Transverse colon (tissue), 4 donors: ENCODE measurements around the gene SLC6A8. TPM values are rescaled to one million over a fixed set of nuclear protein-coding genes. Genes with fewer than 3 reads are reported as not detected.

Experiments
- DNase-seq: peaks from one replicate; pipeline ENCODE4 v3.0.0-alpha.2; 2019
- H3K27ac ChIP-seq, 4 donors: fragments of 200-600 bp; sonication (generic); 2 replicates each; pipeline ENCODE4 v1.5.1; 2016 to 2018; ENCODE audit warnings: inconsistent platforms in 4 of 4
- H3K27me3 ChIP-seq: fragments of 200-600 bp; sonication (generic); 2 replicates; pipeline ENCODE4 v1.5.1; 2017; ENCODE audit warnings: inconsistent platforms
- H3K36me3 ChIP-seq, 4 donors: fragments of 200-600 bp; sonication (generic); 2 replicates each; pipeline ENCODE4 v1.5.1; 2017 to 2019; ENCODE audit warnings: inconsistent platforms in 4 of 4
- H3K4me1 ChIP-seq, 4 donors: fragments of 200-600 bp; sonication (generic); 2 replicates each; pipeline ENCODE4 v1.5.1; 2017 to 2020; ENCODE audit warnings: inconsistent platforms in 4 of 4
- H3K4me3 ChIP-seq, 4 donors: fragments of 200-600 bp; sonication (generic); 1 replicate in 1 of 4; 2 replicates in 3 of 4; pipeline versions ENCODE4 v1.5.1 to v1.6.1; 2017 to 2019; ENCODE audit warnings: inconsistent platforms in 4 of 4
- H3K9me3 ChIP-seq, 2 donors: fragments of 200-600 bp; sonication (generic); 2 replicates each; pipeline ENCODE4 v1.5.1; 2017 to 2019; ENCODE audit warnings: inconsistent platforms in 2 of 2
- EP300 ChIP-seq: sonication (generic); formaldehyde crosslinking; IDR thresholded peaks from one replicate; pipeline ENCODE4 v1.6.1; 2017; ENCODE audit warnings: antibody characterized with exemption, low read depth
- POLR2A ChIP-seq: fragments of 450-650 bp; IDR thresholded peaks from one replicate; pipeline ENCODE4 v1.6.1; 2016; ENCODE audit warnings: antibody characterized with exemption, mild to moderate bottlenecking, moderate library complexity
- POLR2AphosphoS5 ChIP-seq, 3 donors: sonication (generic); formaldehyde crosslinking; IDR thresholded peaks; one replicate each; pipeline ENCODE4 v1.6.1; 2016; ENCODE audit warnings: antibody characterized with exemption in 3 of 3
- WGBS, 2 donors: methylation state at CpG; one replicate each; pipeline ENCODE4 v1.1.5; 2018; ENCODE audit warnings: low coverage in 1 of 2; 5-methylcytosine and 5-hydroxymethylcytosine counted together
- in situ Hi-C, 4 donors: fragments of 200-750 bp; cut with MboI; loops; one replicate each; pipeline versions ENCODE4 v1.15.0 to v1.15.1; 2017; ENCODE audit warnings: low sequenced_read_pairs in 3 of 4, low pct_ligation_motif_present in 1 of 4, low pct_unique_long_range_greater_than_20kb in 1 of 4
- intact Hi-C: fragments of 100-400 bp; cut with DNase I; formaldehyde crosslinking; loops from one replicate; pipeline ENCODE4 v1.15.1; 2023; ENCODE audit warnings: low total_unique reads
- total RNA-seq, 4 donors: library from RNA; depleted of rRNA; stranded (reverse); fragments of >200 nt; gene quantifications; one replicate each; pipeline ENCODE4 v1.1.0, GENCODE V29; 2016
- TF ChIP-seq, protein P1 (sequence below), 5 experiments: fragments of 200-600 bp in 3 of 5; fragments of 450-650 bp in 2 of 5; sonication (generic) in 3 of 5; IDR thresholded peaks; 1 replicate in 2 of 5; 2 replicates in 3 of 5; pipeline ENCODE4 v1.5.1; 2016 to 2017; ENCODE audit warnings: antibody characterized with exemption in 5 of 5, inconsistent platforms in 3 of 5, mild to moderate bottlenecking in 2 of 5, moderate library complexity in 1 of 5

The SLC6A8 gene
- total RNA-seq, 4 donors from 2014 or later: 61.1 to 332 (median 197) TPM

DNA sequence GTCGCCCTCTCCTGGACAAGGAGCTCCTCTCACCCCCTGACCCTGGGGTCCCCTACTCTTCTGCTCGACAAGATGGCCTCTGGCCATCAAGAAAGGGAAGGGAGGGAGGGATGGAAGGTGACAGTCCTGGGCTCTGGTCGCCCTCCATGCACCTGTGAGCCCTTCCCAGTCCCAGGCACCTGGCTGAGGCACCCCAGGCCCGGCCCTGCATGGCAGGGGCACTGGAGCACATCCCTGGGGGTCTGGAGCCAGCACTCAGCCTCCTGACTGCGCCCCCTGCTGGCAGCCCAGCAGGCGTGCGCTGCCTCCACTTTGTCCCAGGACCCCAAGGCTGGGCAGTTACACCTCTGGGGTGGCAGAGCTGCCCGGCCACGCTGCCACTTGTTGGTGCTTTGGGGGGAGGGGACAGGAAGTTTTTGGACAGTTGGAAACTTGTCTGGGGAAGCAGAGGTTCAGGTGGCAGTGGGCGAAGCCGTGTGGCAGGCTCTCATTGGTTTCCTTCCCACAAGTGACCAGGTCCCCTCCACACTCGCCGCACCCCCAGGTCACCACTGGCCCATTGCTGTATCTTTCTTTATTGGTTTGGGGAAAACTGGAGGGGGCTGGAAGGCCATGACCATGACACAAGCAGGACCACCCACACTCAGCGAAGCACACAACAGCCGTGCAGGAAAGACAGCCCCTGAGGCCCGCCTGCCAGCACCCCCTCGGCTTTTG is 18.4 kb upstream of the SLC6A8 start:
- Histone ChIP-seq H3K4me3 (no peak overlapping the region), H3K9me3 (no peaks in the 10 kb centered on the region), H3K27ac (no peak overlapping the region), H3K27me3 (peaks cover 22% of the 10 kb centered on the region), H3K4me1 (peaks cover 0 to 2% (median 0%) of the 10 kb centered on the region in 4 donors), H3K36me3 (no peaks in the 10 kb centered on the region)
- in situ Hi-C loops: loop anchor here (10.0 to 25.0 kb wide), 3 partner anchors 107 to 707 kb away; no protein-coding TSS in a partner anchor
- intact Hi-C loops: no loop called here
- WGBS, 2 donors: 69% methylated on average over 13 of the region's 17 CpGs; no CpG with 5 or more reads in 1 of the 2 donors
- TF ChIP-seq EP300: no peak
- TF ChIP-seq, protein P1, sequence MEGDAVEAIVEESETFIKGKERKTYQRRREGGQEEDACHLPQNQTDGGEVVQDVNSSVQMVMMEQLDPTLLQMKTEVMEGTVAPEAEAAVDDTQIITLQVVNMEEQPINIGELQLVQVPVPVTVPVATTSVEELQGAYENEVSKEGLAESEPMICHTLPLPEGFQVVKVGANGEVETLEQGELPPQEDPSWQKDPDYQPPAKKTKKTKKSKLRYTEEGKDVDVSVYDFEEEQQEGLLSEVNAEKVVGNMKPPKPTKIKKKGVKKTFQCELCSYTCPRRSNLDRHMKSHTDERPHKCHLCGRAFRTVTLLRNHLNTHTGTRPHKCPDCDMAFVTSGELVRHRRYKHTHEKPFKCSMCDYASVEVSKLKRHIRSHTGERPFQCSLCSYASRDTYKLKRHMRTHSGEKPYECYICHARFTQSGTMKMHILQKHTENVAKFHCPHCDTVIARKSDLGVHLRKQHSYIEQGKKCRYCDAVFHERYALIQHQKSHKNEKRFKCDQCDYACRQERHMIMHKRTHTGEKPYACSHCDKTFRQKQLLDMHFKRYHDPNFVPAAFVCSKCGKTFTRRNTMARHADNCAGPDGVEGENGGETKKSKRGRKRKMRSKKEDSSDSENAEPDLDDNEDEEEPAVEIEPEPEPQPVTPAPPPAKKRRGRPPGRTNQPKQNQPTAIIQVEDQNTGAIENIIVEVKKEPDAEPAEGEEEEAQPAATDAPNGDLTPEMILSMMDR (IDR thresholded peaks at IDR 0.05): peak; percentile 55 to 74 (median 70)
- DNase-seq: no peak

DNA sequence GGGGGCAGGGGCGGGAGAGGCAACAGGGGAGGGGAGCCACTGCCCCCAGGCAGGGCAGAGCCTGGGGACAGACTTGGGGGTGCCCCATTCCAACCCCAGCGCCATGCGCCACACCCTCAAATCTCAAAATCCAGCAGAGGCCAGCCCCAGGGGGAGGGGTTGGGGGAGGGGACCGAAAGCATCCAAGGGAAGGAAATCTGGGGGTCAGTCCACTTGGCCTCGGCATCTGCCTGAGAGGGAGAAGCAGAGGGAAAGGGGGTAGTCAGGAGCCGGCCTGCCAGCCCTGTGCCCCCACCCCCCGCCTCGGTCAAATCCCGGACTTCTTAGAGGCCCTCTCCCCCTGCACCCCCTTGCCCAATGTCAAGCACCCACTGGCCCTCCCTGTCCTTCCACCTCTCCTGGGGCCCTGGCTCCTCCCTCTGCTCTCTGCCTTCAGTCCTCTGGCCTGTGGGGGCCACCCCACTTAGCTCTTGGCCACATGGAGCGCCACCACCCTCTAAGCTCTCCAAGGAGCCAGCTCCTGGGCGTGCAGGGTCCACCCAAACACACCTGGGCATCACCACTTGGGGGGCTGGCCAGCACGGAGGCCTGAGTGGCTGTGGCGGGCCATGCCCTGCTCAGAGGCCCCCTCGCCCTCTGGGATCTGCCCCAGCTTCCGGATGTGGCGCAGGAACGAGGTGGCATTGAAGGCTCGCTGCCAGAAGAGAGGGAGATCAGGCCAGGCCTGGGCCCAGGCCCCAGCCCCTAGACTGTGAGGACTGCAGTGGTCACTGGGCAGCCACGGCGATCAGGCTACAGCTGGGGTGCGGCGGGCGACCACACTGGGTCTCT is 17.6 kb upstream of the SLC6A8 start:
- Histone ChIP-seq H3K9me3 (no peaks in the 10 kb centered on the region), H3K4me3 (no peak overlapping the region), H3K27me3 (peaks cover 30% of the 10 kb centered on the region), H3K27ac (no peak overlapping the region), H3K4me1 (peaks cover 0 to 2% (median 0%) of the 10 kb centered on the region in 4 donors), H3K36me3 (no peaks in the 10 kb centered on the region)
- no peak for DNase-seq
- WGBS, 2 donors: 44 to 72% methylated on average over 5 to 19 of the region's 23 CpGs
- TF ChIP-seq, protein P1 (IDR thresholded peaks at IDR 0.05): no peak
- TF ChIP-seq POLR2AphosphoS5 (IDR thresholded peaks at IDR 0.05) (no peak), EP300 (no peak), POLR2A (no peak)
- intact Hi-C loops (no loop called here), in situ Hi-C loops (loop anchor here (10.0 to 25.0 kb wide), 3 partner anchors 108 to 708 kb away; no protein-coding TSS in a partner anchor)

DNA sequence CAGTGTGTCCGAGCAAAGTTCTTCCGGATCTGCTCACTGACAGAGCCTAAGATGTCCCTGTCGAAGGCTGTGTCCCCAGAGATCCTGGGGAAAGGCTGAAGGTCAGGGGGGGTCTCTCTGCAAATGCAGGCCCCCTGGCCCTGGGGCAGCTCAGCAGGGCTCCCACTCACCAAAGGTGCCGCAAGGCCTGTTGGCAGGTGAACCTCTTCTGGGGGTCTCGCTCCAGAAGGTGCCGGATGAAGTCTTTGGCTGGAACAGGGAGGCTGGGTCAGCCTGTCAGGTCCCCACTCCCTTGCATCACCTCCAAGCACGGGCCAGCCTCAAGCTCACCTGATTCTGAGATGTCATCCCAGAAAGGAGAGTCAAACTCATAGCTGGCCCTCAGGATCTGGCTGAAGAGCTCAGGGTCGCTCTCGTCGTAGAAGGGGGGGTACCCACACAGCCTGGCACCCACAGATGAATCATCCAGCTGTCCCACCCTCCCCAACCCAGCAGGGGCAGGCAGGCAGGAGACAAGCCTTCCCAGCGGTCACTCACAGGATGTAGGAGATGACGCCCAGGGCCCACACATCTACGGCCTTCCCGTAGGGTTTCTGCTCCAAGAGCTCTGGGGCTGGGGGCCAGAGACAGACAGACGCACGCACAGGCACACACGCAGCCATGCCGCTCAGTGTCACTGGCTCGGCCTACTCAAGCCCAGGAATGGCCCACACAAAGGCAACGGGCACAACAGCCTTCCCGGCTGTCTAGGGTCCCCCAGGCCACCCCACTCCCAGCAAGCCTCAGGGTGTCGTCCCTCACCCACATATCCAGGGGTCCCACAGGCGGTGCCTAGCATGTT is 16.8 kb upstream of the SLC6A8 start:
- Histone ChIP-seq H3K4me1 (peaks cover 0 to 2% (median 0%) of the 10 kb centered on the region in 4 donors), H3K4me3 (no peak overlapping the region), H3K27me3 (peaks cover 30% of the 10 kb centered on the region), H3K9me3 (no peaks in the 10 kb centered on the region), H3K36me3 (no peaks in the 10 kb centered on the region), H3K27ac (no peak overlapping the region)
- intact Hi-C loops (no loop called here), in situ Hi-C loops (loop anchor here (25.0 kb wide), 2 partner anchors 109 to 709 kb away; no protein-coding TSS in a partner anchor)
- 87% methylated on average over 20 of the region's 23 CpGs; no CpG with 5 or more reads in 1 of the 2 donors for WGBS, 2 donors
- no peak for TF ChIP-seq POLR2AphosphoS5 (IDR thresholded peaks at IDR 0.05)
- no peak for TF ChIP-seq EP300
- TF ChIP-seq, protein P1 (IDR thresholded peaks at IDR 0.05): no peak
- no peak for TF ChIP-seq POLR2A
- no peak for DNase-seq
